HG02973 (cell line): ENCODE measurements around the gene ZNF276.
"Not testable (repeated sequence)": the region's sequence is repeated elsewhere in the genome, so short reads cannot be mapped to it uniquely, and the experiment has no call there.

Source experiments
- ATAC-seq: cut with Tn5 transposase; IDR thresholded peaks from one replicate; pipeline ENCODE4 v1.9.1; 2021; ENCODE audit warnings: moderate library complexity; ENCODE audit not compliant: unreplicated experiment

The ZNF276 gene, protein sequence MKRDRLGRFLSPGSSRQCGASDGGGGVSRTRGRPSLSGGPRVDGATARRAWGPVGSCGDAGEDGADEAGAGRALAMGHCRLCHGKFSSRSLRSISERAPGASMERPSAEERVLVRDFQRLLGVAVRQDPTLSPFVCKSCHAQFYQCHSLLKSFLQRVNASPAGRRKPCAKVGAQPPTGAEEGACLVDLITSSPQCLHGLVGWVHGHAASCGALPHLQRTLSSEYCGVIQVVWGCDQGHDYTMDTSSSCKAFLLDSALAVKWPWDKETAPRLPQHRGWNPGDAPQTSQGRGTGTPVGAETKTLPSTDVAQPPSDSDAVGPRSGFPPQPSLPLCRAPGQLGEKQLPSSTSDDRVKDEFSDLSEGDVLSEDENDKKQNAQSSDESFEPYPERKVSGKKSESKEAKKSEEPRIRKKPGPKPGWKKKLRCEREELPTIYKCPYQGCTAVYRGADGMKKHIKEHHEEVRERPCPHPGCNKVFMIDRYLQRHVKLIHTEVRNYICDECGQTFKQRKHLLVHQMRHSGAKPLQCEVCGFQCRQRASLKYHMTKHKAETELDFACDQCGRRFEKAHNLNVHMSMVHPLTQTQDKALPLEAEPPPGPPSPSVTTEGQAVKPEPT

DNA sequence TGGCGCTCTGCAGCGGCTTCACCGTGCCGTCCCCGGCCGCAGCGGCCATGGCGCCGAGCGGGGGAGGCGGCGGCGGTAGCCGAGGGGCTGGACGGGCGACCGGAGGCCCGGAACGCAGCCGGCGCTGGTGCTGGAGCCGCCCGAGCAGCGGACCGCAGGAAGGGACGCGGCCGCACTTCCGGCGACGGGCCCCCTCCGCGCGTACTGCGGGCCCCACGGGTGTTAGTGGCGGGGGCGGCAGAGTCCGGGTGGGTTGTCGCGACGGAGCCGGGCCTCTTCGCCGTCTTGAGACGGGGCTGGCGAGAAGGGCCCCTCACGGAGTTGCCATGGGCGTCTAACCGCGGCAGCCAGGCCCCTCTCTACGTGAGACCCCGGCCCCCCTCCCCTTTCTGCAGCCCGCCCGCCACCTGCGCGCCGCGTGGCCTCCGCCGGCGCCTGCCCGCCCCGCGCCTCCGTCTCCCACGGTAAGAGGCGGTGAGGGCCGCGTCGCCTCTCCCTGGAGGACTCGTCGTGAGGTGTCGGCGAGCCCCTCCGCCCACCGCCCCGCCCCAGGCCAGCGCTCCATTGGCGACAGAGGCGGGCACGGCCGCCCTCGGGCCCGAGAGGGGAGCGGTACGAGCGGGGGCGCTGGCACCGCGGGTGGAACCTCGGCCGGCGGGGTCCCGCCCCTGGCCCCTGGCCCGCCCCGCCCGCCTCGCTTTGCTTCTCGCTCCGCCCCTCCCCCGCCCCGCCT is at the start of gene ZNF276, which contains the start of gene VPS9D1:
Gene ZNF276 (plus strand): TSS at position 725 of the 733 bp plus-strand sequence. CDS start 104 bp downstream, outside the sequence.
Gene VPS9D1 (minus strand): TSS at position 86 of the 733 bp plus-strand sequence. CDS start 37 bp downstream, at position 49.
- ATAC-seq: peak; percentile 41

DNA sequence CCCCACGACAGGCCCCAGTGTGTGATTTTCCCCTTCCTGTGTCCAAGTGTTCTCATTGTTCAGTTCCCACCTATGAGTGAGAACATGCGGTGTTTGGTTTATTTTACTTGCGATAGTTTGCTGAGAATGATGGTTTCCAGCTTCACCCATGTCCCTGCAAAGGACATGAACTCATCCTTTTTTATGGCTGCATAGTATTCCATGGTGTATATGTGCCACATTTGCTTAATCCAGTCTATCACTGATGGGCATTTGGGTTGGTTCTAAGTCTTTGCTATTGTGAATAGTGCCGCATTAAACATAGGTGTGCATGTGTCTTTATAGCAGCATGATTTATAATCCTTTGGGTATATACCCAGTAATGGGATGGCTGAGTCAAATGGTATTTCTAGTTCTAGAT is 49.8 kb upstream of the ZNF276 start:
- ATAC-seq: not testable (repeated sequence)

DNA sequence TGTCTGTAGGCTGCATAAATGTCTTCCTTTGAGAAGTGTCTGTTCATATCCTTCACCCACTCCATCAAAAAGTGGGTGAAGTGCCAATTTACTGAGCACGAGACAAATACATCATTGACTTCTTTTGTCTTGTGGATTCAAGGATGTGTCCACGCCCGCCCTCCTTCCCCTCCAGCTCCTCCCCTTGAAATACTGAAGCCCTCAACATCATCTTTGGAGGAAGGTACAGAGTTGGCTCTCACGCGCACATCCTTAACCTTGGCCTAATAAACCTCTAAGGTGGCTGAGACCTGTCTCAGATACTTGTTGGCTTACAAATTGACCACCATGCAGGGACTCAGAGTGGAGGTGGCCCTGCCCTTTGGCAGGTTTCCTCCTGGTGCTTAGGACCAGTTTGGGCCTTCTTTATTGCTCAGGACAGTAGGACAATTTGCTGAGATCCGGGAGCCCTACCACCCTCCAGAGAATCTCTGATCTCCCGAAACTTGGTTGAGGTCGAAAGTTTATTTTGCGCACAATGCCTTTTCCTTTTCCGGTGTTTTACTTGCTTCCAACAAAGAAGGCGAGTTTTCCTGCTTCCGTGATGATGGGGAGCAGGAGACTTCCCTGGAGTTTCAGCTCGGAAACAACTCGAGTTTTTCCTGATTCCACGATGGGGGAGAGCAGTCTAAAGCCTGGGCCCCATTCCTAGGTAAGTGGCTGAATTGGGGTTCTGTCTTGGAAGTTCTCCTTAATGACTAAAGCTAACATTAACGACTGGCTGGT is 49.0 kb upstream of the ZNF276 start:
- ATAC-seq: no peak

DNA sequence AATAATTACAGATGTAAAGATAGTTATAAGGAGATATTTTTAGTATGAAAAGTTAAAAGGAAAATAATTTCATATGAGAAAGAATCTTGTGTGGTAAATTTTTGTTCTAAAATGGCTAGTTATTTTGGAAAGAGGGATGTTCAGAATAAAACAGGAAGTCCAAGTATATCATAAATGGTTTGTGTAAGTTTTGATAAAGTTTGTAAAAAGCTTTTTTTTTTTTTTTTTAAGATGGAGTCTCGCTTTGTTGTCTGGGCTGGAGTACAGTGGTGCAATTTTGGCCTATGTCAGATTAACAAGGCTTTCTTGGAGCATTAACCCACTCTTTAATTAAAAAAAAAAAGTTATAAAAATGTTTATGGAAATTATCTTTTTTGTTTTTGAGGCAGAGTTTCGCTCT is 43.1 kb upstream of the ZNF276 start:
- no peak for ATAC-seq

DNA sequence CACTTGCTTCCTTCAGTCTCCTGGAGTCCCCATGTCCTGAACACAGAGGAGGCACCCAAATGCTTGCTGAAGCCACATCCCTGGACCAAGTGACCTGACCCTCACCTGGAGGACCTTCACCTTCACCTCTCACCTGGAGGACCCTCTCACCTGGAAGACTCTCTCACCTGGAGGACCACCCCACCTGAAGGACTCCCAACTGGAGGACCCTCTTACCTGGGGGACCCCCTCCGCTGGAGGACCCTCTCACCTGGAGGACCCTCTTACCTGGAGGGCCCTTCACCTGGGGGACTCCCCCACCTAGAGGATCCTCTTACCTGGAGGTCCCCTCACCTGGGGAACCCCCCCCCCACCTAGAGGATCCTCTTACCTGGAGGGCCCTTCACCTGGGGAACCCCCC is 35.4 kb upstream of the ZNF276 start:
- ATAC-seq: no peak

DNA sequence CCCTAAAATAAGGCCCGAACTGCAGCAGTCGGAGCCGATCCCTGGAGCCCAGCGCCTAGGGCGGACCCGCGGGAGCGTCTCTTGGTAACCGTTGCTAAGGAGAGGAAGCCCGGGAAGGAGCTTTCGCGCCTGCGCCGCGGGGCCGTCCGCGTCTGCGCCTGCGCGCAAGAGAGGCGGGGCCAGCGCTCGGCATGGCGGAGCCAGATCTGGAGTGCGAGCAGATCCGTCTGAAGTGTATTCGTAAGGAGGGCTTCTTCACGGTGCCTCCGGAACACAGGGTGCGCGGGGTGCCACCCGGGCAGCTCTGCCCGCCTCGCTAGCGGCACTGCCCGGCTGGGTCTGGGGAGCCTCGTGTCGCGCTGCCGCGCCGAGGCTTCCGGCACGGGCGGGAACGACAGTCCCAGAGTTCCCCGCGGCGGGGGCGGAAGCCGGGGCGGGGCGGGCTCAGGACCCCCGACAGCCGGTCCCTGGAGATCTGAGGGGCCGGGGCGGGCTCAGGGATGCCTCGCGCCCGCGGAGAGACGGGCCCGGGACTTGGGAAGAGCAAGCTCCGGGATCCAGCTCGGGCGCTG is 34.7 kb upstream of the ZNF276 start, which contains the start of gene CDK10:
Gene CDK10 (plus strand): TSS at position 170 of the 572 bp plus-strand sequence. CDS start 22 bp downstream, at position 192.
- peak; percentile 69 for ATAC-seq

DNA sequence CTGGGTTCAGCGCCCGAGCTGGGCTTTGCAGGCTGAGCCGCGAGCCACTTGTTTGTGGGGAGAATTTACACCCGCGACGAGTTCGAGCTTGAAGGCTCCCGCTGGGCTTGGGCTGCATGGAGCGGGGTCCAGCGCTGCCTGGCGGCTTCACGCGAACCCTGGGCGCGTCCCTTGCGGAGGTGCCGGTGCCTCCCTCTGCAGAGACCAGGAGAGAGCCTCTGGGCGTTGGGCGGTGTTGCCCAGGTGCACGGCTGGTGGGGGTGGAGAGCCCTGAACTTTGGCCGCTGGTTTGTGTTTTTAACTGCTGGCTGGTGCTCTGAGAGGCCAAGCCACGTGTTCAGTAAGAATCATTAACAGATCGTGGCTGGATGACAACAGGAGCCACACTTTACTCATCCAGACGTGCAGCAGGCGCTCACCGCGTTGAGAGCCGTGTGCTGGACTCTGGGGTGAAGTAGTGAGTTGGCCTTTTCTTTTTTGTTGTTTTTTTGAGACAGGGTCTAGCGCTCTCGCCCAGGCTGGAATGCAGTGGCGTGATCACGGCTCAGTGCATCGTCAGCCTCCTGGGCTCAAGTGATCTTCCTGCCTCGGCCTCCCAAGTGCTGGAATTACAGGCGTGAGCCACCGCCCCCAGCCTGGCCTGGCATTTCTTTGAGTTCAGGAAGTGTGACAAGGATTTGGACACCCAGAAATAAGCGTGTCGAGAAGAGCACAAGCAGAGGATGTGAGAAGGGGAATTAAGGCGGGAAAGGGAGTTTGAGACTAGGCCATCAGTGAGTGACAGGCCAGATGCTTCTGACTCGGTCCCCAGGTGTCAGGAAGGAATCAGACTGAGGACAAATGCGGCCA is 34.0 kb upstream of the ZNF276 start:
- ATAC-seq: peak; percentile 34

DNA sequence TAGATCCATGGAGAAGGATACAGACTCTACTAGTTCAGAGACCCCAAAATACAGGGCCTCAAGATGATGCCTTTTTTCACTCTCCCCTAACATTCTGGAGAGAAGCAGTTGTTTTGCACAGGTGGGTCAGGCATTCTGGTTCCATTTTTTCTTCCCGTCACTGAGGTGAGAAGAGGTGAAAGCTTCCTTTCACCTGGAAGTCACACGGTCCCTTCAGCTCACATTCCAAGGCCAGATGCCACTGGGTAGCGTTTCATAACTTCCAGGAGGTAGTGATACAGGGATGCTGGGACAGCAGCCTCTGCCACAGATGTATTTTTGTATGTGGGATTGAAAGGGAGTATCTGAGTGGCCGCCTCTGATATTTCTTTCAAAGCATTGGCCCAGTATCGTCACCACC is 32.9 kb upstream of the ZNF276 start:
- ATAC-seq: no peak

DNA sequence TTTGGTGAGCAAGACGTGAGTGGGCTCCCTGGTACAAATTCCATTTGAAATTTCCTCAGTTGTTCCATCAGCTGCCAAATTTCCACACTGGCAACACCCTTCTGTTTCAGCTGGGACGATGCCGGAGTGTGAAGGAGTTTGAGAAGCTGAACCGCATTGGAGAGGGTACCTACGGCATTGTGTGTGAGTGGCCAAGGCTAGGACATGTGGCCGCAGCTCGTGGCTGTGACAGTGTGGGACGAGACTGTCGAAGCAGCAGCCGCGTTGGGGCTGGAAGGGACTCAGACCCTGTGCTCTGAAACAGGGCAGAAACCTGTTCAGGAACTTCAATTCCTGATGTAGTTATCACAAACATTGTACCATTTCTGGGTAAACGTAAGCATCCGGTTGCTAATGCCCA is 32.2 kb upstream of the ZNF276 start:
- no peak for ATAC-seq

DNA sequence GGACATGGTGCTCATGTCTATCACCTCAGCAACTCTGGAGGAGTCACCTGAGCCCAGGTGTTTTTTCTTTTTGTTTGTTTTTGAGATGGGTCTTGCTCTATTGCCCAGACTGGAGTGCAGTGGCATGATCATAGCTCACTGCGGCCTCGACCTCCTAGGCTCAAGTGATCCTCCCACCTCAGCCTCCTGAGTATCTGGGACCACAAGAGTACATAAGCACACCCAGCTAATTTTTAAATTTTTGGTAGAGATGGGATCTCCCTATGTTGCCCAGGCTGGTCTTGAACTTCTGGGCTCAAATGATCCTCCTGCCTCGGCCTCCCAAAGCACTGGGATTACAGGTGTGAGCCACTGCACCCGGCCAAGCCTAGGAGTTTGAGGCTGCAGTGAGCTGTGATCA is 31.7 kb upstream of the ZNF276 start:
- not testable (repeated sequence) for ATAC-seq

DNA sequence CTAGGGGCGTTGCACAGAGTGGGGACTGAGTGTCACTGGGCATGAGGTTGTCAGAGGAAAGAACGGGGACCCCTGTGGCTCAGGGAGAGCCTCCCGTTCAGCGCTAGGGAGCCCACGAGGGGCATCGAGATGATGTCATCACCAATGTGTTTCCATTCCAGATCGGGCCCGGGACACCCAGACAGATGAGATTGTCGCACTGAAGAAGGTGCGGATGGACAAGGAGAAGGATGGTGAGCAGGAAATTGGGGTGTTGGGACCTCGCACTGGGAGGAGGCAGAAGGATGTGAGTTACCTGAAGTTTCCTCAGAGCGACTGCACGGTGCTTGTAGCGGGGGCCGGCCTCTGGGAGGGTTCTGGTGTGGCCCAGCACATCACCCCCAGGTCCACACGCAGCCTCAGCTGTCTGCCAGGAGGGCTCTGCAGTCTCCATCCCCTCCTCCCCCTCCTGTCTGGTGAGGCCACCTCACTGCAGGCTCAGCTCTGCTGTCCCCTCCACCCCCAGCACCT is 30.9 kb upstream of the ZNF276 start:
- ATAC-seq: no peak

DNA sequence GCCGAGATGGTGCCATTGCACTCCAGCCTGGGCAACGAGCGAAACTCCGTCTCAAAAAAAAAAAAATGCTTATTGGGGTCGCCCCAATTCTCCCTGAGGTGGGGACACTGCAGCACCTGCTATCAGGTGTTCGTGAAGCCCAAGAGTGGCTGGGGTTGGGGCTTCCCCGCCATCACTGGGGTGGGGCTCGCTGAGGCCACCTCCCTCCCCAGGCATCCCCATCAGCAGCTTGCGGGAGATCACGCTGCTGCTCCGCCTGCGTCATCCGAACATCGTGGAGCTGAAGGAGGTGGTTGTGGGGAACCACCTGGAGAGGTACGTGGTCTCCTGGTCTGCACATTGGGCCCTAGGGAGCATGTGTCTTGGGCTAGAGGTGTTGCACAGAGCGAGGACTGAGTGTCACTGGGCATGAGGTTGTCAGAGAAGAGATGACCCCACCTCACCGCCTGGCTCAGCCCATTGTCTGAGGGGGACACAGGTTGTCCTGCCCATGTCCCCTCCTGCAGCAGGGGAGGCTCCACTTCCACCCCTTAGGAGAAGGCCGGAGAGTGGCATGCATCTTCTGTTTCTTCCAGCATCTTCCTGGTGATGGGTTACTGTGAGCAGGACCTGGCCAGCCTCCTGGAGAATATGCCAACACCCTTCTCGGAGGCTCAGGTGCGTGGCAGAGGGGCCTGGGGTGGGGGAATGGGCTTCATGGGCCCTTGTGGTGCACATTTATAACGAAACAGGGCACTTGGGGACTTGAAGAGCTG is 29.9 kb upstream of the ZNF276 start:
- no peak for ATAC-seq

DNA sequence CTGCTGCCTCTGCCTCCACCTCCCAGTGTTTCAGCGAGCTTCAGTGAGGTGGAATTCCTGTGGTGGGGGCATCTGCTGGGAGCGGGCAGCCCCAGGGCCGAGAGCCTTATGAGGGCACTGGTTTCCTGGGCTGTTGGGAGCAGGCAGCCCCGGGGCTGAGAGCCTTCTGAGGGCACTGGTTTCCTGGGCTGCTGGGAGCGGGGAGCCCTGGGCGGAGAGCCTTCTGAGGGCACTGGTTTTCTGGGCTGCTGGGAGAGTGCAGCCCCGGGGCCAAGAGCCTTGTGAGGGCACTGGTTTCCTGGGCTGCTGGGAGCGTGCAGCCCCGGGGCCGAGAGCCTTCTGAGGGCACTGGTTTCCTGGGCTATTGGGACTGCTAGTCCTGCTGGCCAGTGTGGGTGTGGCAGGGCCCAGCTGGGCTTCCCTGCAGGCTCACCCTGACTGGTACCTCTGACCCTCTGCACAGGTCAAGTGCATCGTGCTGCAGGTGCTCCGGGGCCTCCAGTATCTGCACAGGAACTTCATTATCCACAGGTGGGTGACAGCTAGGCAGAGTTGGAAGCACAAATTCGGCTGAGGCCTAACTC is 29.3 kb upstream of the ZNF276 start:
- no peak for ATAC-seq

DNA sequence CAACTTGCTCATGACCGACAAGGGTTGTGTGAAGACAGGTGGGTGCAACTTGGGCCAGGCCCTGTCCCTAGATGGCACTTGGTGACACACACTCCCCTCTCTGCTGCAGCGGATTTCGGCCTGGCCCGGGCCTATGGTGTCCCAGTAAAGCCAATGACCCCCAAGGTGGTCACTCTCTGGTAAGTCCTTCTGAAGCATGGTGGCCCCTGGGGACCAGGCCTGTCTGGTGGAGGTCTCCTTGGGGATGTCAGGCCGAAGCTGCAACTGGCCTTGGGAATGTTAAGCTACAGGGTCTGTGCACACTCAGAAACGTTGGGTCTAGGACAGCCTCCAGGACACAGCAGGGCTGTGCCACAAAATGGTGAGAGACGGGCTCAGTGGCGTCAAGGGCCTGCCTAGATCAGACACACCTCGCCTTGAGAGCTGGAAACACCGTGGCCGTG is 28.0 kb upstream of the ZNF276 start:
- ATAC-seq: no peak

DNA sequence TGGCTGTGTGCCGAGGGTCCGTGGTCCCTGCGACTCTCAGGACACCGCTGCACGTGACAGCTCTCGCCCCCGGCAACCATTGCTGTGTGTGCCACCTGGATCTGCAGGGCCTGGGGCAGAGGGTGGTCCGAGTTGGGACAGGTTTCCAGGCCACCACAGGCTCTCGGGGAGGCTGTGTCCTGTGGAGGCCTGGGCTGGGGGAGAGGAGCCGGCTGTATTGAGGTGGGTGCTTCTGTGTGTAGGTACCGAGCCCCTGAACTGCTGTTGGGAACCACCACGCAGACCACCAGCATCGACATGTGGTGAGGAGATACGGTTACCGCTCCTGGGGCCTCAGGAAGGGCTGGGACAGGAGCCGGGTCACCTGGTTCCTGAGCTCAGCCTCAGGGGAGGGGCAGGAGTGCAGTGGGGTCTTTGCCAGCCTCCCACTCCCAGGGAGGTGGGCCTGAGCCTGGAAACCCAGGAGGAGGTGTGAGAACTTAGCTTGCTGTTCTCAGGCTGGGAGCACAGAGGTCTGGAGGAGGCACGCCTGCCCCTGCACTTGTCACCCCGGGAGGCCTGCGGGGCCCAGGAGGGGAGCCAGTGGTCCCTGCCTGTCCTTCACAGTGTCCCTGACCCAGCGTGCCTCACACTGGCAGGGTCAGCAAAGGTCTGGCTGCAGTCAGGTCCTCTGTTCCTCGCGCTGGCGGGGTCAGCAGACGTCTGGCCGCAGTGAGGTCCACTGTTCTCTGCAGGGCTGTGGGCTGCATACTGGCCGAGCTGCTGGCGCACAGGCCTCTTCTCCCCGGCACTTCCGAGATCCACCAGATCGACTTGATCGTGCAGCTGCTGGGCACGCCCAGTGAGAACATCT is 27.2 kb upstream of the ZNF276 start:
- ATAC-seq: no peak

DNA sequence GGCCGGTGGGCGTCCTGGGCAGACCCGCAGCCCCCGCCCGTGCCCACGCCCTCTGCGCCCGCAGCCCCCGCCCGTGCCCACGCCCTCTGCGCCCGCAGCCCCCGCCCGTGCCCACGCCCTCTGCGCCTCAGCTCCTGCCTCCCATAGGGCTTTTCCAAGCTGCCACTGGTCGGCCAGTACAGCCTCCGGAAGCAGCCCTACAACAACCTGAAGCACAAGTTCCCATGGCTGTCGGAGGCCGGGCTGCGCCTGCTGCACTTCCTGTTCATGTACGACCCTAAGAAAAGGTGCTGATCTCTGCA is 26.6 kb upstream of the ZNF276 start:
- not testable (repeated sequence) for ATAC-seq

DNA sequence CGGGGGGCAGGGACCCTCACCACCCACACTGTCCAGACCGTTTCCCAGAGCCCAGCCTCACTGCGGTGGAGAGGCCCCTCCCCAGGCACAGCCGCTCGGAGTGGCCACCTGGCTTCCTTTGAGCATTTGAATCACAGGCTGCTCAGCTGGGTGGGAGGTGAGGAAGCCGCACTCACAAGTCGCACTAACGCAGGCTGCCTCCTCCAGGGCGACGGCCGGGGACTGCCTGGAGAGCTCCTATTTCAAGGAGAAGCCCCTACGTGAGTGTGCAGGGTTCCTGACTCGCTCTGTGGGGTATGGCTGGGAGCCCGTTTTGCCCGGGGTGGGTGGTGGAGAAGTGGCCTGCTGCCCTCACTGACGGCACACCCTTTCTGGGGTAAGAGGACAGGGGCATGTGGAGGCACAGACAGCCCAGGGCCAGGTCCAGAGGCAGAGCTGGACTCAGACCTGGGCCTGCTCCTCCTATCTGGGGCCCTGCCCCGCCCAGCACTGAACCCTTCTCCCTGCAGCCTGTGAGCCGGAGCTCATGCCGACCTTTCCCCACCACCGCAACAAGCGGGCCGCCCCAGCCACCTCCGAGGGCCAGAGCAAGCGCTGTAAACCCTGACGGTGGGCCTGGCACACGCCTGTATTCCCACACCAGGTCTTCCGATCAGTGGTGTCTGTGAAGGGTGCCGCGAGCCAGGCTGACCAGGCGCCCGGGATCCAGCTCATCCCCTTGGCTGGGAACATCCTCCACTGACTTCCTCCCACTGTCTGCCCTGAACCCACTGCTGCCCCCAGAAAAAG is 26.1 kb upstream of the ZNF276 start:
- ATAC-seq: no peak
